Kidney epithelial cell (primary cell): ENCODE data around the gene RNF166. TPM values are rescaled to one million over a fixed set of nuclear protein-coding genes. Genes with fewer than 3 reads are reported as not detected.

Experiments used
- DNase-seq: peaks from one replicate; pipeline ENCODE4 v3.0.0-alpha.2; 2010; ENCODE audit warnings: low read depth
- H3K27me3 ChIP-seq: 2 replicates; pipeline ENCODE4 v1.6.0; 2011; ENCODE audit warnings: low read length; ENCODE audit not compliant: control insufficient read depth, insufficient read depth
- H3K36me3 ChIP-seq: 2 replicates; pipeline ENCODE4 v1.5.1; 2011; ENCODE audit warnings: low read length; ENCODE audit not compliant: control insufficient read depth, insufficient read depth
- H3K4me3 ChIP-seq: 2 replicates; pipeline ENCODE4 v1.5.1; 2011; ENCODE audit warnings: low read depth, mild to moderate bottlenecking, control low read depth, low read length
- CTCF ChIP-seq: IDR thresholded peaks from 2 replicates; pipeline ENCODE4 v1.5.1; 2011; ENCODE audit warnings: mild to moderate bottlenecking, moderate library complexity, low read length, control low read depth, inconsistent platforms; ENCODE audit not compliant: insufficient read depth, poor library complexity, severe bottlenecking
- total RNA-seq: library from RNA; depleted of rRNA; stranded (reverse); fragments of >200 nt; gene quantifications from 2 replicates; pipeline ENCODE4 v1.2.3, GENCODE V29; 2015

Gene RNF166
- total RNA-seq, 1 donor from 2014 or later = 33.0 TPM

DNA sequence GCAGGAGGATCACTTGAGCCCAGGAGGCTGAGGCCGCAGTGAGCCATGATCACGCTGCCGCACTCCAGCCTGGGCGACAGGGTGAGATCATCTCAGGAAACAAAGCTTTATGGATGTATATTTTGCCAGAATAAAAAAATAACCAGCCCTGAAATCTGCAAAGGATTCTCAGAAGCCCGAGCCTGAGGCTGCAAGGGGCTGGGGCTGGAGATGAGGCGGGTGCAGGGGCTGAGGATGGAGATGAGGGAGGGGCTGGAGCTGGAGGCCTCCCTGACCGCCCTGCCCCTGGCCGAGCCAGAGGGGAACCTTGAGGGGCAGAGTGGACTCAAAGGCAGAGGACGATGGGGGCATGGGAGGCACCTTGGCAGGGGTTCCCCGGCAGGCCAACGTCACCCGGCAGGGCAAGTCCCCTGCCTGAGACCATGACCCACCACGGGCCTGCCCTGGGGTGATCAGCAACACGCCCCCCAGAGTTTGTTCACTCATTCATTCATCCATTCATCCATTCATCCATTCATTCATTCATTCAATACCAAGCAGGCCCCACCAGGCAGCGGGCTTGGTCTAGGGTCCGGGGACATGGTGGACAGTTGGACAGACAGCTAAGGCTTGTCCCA, 46.3 kb upstream of the RNF166 start:
- no peak overlapping the region for H3K4me3 ChIP-seq
- H3K27me3 ChIP-seq = no peaks in the 10 kb centered on the region
- peaks cover 1% of the 10 kb centered on the region for H3K36me3 ChIP-seq
- no peak for TF ChIP-seq CTCF
- no peak for DNase-seq

- Histone ChIP-seq H3K4me3 (no peak overlapping the region), H3K27me3 (no peaks in the 10 kb centered on the region), H3K36me3 (peaks cover 1% of the 10 kb centered on the region)
- no peak for DNase-seq
- no peak for TF ChIP-seq CTCF
These were observed 44.6 kb upstream of the RNF166 start for GRCh38 chr16:88750854-88751253.

DNA sequence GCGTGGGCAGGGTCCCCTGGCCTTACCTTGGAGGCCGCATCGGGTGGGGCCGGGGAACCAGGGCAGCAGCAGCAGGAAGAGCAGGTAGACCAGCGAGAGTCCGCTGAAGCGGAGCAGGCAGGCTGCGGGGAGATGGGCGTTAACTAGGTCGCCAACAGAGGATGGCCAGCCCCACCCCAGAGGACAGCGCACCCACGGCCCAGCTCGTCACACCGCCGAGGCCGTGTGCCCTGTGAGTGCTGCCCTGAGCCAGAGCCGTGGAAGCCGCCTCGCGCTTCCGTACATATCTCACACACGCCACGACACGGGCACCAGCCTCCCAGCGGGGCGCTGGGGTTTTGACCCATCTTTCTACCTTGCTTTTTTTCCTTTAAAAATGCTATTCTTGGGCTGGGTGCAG, 43.1 kb upstream of the RNF166 start:
- no peak for DNase-seq
- TF ChIP-seq CTCF = no peak

GRCh38 chr16:88748364-88748763, 42.2 kb upstream of the RNF166 start:
- no peak for TF ChIP-seq CTCF
- DNase-seq = no peak
- H3K4me3 ChIP-seq = no peak overlapping the region
- H3K27me3 ChIP-seq = no peaks in the 10 kb centered on the region
- H3K36me3 ChIP-seq = peaks cover 1% of the 10 kb centered on the region

More for the DNA sequence above, 43.1 kb upstream of the RNF166 start:
- Histone ChIP-seq H3K4me3 (no peak overlapping the region), H3K36me3 (peaks cover 1% of the 10 kb centered on the region), H3K27me3 (no peaks in the 10 kb centered on the region)

DNA sequence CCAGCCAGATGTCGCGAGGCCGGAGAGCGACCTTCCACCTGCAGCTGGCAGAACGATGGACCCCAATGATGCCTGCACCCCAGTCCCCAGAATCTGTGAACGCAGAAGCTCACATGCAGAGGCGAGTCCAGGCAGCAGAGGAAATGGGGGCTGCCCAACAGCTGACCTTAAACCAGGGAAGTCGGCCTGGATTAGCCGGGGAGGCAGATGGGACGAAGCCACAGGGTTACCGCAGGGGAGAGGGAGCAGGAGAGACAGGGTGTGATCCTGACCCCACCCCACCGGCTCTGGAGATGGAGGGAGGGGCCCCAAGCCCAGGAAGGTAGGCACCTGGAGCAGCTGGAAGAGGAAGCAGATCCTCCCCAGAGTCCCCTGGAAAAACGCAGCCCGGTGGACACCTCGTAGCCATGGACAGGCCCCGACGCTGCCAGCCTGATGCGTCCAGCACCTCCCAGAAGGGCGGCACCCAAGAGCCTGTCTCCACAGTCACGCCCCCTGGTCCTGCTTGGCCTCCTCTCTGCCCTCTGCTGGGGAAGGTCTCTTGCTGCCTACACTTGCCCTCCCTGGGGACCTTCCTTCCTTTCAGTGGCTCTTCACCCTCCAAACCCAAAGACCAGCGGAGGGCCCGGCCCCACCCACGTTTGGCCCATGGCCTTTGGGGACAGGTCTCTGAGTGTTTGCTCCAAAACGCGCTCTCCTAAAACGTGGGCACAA, 41.5 kb upstream of the RNF166 start:
- H3K36me3 ChIP-seq = peaks cover 1% of the 10 kb centered on the region
- no peaks in the 10 kb centered on the region for H3K27me3 ChIP-seq
- peak; percentile 48 for TF ChIP-seq CTCF

More for the DNA sequence above, 41.5 kb upstream of the RNF166 start:
- no peak overlapping the region for H3K4me3 ChIP-seq
- no peak for DNase-seq
